ACC112 (cell line): ENCODE results near the gene PPFIBP1.
A peak's percentile ranks its signal among the peaks of the same experiment; 100 is the strongest.
"Not testable (repeated sequence)": the region's sequence is repeated elsewhere in the genome, so short reads cannot be mapped to it uniquely, and the experiment has no call there.

Source experiments
- H2AFZ ChIP-seq: fragments of 200-600 bp; sonication (generic); one replicate; pipeline ENCODE4 v1.6.0; 2017; ENCODE audit warnings: antibody characterized with exemption, low read length; ENCODE audit not compliant: unreplicated experiment
- H3K27ac ChIP-seq: fragments of 200-600 bp; sonication (generic); 2 replicates; pipeline ENCODE4 v1.5.1; 2014; ENCODE audit warnings: low read depth, mild to moderate bottlenecking, antibody characterized with exemption, low read length, moderate library complexity
- H3K27me3 ChIP-seq: fragments of 200-600 bp; sonication (generic); 2 replicates; pipeline ENCODE4 v1.6.1; 2014; ENCODE audit warnings: mild to moderate bottlenecking, antibody characterized with exemption, low read length, moderate library complexity, mixed read lengths; ENCODE audit not compliant: insufficient read depth
- H3K36me3 ChIP-seq: fragments of 200-600 bp; sonication (generic); 2 replicates; pipeline ENCODE4 v1.6.1; 2016; ENCODE audit warnings: mild to moderate bottlenecking, antibody characterized with exemption, low read length, moderate library complexity, mixed read lengths; ENCODE audit not compliant: insufficient read depth
- H3K4me1 ChIP-seq: fragments of 200-600 bp; sonication (generic); one replicate; pipeline ENCODE4 v1.6.1; 2016; ENCODE audit warnings: low read length, mixed read lengths; ENCODE audit not compliant: insufficient read depth, unreplicated experiment, control insufficient read depth
- H3K4me3 ChIP-seq: fragments of 200-600 bp; sonication (generic); 2 replicates; pipeline ENCODE4 v1.5.1; 2014; ENCODE audit warnings: mild to moderate bottlenecking, low read depth, low read length
- H3K79me2 ChIP-seq: fragments of 200-600 bp; sonication (generic); one replicate; pipeline ENCODE4 v1.6.0; 2016; ENCODE audit warnings: low read length; ENCODE audit not compliant: control insufficient read depth, unreplicated experiment, insufficient read depth

PPFIBP1 gene

DNA sequence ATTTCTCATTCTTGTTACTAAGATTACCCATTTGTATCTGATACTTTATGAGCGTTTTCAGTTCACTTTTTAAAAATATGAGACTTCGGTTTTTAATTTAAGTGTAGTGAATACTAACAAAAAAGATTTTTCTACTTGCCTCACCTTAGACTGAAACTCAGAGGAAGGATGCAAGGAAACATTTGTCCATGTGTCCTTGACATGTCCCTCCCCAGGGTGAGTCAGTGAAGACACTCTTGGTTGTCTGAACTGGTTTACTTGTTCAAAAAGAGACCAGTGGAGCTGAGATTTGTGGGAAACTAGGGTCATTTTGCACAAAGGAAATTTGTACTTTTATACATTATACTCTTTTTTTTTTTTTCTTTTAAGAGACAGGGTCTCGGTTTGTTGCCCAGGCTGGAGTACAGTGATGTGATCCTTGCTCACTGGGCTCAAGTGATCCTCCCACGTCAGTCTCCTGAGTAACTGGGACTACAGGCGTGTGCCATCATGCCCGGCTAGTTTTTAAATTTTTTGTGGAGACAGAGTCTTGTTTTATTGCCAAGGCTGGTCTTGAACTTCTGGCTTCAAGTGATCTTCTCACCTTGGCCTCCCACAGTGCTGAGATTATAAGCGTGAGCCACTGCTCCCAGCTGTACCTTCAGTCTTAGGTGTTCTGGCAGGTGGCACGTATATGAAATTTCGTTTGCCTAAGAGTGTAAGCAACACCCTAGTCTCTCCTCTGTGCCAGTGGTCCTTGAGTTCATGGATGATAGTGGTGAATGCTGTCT lies 56.7 kb downstream of the PPFIBP1 start:
- H3K4me3 ChIP-seq: no peak overlapping the region
- H3K79me2 ChIP-seq: peaks cover 70% of the 10 kb centered on the region
- peaks cover 46% of the 10 kb centered on the region for H3K4me1 ChIP-seq
- H3K27ac ChIP-seq: no peak overlapping the region
- H3K36me3 ChIP-seq: peaks cover 19% of the 10 kb centered on the region; the same call in 1 of the 2 replicates
- H2AFZ ChIP-seq: no peak overlapping the region
- H3K27me3 ChIP-seq: no peaks in the 10 kb centered on the region

DNA sequence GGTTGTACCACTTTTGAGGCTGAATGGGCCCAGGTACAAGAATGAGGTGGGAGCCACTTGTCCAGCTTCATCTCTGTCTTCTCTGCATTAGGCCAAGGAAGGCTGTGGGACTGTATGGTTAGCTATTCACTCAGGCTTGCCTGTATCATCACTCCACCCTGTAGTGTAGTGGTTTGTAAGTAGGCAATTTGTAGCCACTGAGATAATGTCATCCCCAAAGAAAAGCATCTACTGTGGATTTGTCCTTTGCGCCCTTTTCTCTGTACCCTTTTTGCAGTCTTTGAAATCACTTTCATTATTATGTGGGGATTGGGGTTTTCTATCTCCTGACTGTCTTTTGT lies 57.3 kb downstream of the PPFIBP1 start:
- peaks cover 40% of the 10 kb centered on the region for H3K4me1 ChIP-seq
- not testable (repeated sequence) for H3K27ac ChIP-seq, H2AFZ ChIP-seq, H3K27me3 ChIP-seq, H3K4me3 ChIP-seq
- peaks cover 70% of the 10 kb centered on the region for H3K79me2 ChIP-seq
- H3K36me3 ChIP-seq: peaks cover 19% of the 10 kb centered on the region; the same call in 1 of the 2 replicates

DNA sequence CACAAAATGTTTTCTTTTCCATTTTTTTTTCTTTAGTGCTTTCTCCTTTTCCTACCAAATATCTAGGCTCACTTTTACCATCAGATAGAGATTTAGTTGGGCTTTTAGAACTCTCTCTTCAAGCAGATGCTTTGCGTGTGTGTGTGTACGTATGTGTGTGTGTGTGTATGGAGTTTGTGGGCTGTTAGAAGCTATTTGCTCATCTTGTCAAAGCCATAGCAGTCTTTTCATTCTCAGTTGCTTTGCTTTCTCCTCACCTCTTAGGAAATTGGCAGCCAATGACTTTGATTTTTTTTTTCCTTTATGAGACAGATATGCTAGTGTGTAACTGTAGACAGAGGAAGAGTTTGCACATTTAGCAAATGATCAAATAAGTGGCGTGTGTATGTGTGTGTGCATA lies 57.8 kb downstream of the PPFIBP1 start:
- peaks cover 67% of the 10 kb centered on the region for H3K79me2 ChIP-seq
- not testable (repeated sequence) for H3K27ac ChIP-seq, H3K27me3 ChIP-seq, H2AFZ ChIP-seq, H3K4me3 ChIP-seq
- peaks cover 19% of the 10 kb centered on the region; the same call in 1 of the 2 replicates for H3K36me3 ChIP-seq
- peaks cover 35% of the 10 kb centered on the region for H3K4me1 ChIP-seq

DNA sequence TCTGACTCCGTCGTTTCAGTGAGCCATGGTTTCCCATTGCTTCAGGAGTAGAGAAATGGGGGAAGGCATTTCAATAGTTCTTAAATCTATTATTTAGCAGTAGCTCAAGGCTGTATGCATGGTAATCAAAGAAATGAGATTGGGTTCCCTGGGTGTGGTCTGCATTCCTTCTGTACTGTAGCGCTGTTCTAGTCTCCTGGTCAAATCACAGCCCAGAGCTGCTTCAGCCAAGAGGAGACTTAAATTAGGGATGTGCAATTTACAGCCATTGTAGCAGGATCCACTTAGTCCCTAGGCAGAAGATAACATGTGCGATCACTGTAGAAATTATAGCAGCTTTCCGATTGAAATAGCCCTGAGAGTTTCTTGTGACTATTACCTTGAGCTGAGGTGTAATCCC lies 58.4 kb downstream of the PPFIBP1 start:
- Histone ChIP-seq H3K79me2 (peaks cover 63% of the 10 kb centered on the region), H3K36me3 (peaks cover 19% of the 10 kb centered on the region; the same call in 1 of the 2 replicates), H3K4me1 (peaks cover 29% of the 10 kb centered on the region)

DNA sequence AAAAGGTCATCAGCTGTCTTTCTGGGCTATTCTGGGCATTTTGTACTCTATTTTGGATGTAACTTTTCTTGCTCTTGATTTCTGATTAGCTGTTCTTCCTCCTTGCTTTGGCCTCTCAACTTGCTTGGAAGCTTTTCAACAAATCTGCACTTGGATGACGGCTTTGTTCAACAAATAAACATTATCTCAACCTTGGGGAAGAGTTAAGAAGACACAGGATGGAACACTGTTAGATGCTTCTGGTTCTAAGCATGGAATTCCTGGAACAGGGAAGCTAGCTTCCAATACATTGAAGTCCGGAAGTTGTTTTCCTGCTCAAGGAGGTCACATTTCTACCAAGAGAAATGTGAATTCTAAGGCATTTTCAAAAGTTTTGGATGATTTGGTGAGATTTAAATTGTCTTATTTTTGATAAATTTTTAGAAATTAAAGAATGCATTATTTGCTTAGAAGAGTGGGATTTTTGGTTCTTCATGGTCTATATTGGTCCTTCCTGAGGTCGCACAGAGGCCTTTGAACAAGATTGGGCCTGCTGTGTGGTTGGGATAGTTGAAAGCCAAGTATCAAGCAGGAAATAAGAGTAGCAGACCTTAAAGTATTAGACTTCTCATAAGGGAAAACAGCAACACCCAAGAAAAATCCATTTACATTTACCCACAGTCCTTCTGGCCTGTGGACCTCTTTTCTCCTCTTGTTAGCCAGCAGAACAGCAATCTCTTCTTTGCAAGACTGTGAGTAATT lies 59.2 kb downstream of the PPFIBP1 start:
- peaks cover 62% of the 10 kb centered on the region for H3K79me2 ChIP-seq
- H3K4me1 ChIP-seq: peaks cover 28% of the 10 kb centered on the region
- H3K27me3 ChIP-seq: no peaks in the 10 kb centered on the region
- peaks cover 19% of the 10 kb centered on the region; the same call in 1 of the 2 replicates for H3K36me3 ChIP-seq
- no peak overlapping the region; the same call in 1 of the 2 replicates for H3K4me3 ChIP-seq
- peak overlapping the region; percentile 40 for H3K27ac ChIP-seq
- H2AFZ ChIP-seq: no peak overlapping the region

More for the DNA sequence above, 58.4 kb downstream of the PPFIBP1 start:
- H3K27me3 ChIP-seq, H2AFZ ChIP-seq, H3K4me3 ChIP-seq: not testable (repeated sequence)
- peak overlapping the region; percentile 40; the same call in 1 of the 2 replicates for H3K27ac ChIP-seq

DNA sequence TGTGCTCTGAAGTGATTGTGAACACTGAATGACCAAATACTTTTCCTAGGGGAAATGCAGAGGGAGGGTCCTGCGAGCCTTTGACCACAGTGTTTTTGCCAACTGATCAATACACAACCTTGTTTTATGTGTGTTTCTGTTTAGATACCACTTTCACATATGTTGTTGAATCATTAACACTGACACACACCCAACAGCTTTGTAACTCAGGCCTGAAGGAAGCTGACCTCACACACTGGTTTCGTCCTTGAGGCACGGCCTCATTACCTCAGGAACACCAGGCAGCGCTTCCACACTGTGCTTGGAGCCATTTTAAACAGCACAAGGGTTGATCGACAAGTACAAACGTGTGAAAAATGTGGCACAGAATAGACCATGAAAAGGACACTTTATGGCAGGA lies 60.0 kb downstream of the PPFIBP1 start:
- H2AFZ ChIP-seq: no peak overlapping the region
- peaks cover 34% of the 10 kb centered on the region for H3K4me1 ChIP-seq
- no peak overlapping the region for H3K27ac ChIP-seq
- H3K4me3 ChIP-seq: no peak overlapping the region
- H3K36me3 ChIP-seq: peaks cover 17% of the 10 kb centered on the region; the same call in 1 of the 2 replicates
- H3K27me3 ChIP-seq: no peaks in the 10 kb centered on the region
- H3K79me2 ChIP-seq: peaks cover 69% of the 10 kb centered on the region

DNA sequence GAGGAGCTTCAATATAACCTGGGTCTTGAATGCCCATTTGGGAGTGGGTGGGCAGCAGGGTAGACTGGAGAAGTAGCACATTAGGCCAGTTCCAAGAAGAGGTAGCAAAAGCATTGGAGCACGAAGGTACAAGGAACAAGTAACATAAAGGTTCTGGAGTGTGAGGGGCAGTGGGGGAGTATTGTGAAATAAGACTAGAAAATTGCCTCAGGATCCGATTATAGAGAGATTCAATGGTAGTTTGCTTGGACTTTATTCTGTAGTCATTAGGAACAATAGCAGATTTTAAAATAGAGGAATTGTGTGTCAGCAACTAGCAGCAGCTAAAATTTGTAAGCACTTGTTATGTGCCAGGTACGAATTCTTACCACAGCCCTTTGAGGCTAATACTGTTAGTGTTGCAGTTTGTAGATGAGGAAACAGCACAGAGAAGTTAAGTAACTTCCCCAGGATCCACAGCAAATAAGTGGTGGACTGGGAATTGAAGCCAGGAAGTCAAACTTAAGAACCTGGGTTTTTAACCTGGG lies 61.8 kb downstream of the PPFIBP1 start:
- Histone ChIP-seq H3K36me3 (peaks cover 11% of the 10 kb centered on the region; the same call in 1 of the 2 replicates), H3K27me3 (no peaks in the 10 kb centered on the region), H3K79me2 (peaks cover 86% of the 10 kb centered on the region), H2AFZ (no peak overlapping the region), H3K4me1 (peaks cover 34% of the 10 kb centered on the region), H3K27ac (no peak overlapping the region), H3K4me3 (no peak overlapping the region)

DNA sequence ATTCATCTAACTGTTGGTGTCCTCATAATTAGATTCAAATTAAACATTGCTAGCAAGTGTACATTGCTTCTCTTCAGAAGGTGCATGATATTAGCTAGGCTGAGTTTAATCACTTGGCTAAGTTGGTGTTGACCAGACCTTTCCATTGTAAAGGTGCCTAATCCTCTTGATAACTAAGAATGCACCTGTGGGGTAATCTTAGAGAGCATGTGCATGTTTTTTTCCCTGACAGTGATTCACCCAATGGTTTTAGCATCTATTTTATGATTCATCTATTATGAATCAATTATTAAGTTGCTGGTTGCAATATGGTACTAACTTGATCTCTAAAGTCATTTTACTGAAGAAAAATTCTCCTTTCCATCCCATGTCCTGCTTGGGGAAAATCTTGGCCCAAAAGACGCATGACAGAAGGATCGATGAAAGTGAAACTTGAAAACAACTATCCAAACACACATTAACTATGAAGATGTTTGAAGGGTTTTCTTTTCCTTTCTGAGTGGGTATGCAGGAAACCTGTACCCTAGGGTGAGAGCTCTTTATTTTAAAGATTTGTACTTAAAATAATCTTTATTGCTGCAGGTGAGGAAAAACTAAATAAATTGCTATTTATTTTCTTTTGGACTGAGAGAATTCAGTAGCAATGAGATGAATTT lies 64.2 kb downstream of the PPFIBP1 start:
- H2AFZ ChIP-seq, H3K27me3 ChIP-seq: not testable (repeated sequence)
- peak overlapping the region; percentile 40; the same call in 1 of the 2 replicates for H3K4me3 ChIP-seq
- H3K79me2 ChIP-seq: peaks cover 76% of the 10 kb centered on the region
- H3K27ac ChIP-seq: peak overlapping the region; percentile 39; the same call in 1 of the 2 replicates
- H3K36me3 ChIP-seq: peaks cover 11% of the 10 kb centered on the region; the same call in 1 of the 2 replicates
- H3K4me1 ChIP-seq: peaks cover 30% of the 10 kb centered on the region

DNA sequence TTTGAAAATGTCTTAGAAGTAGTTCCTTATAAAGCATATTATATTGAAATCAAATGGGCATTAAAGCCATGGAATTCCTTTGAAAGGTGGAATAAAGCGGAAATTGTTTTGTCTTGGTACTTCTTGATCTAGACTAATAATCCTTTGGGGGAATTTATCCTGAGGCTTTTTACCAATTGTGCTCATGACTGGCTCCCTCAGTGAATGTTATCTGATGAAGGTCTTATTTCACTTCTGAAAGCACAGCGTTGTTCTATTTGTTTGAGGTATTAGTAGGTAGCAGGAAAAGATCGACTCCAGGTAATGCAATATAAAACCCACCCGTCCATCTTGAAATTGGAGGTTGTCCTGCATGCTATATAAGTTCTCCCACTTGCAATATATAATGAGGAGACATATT lies 64.8 kb downstream of the PPFIBP1 start:
- Histone ChIP-seq H3K27ac (no peak overlapping the region), H3K27me3 (no peaks in the 10 kb centered on the region), H3K4me3 (0 out of 2 replicates have a peak overlapping the region, but pooled peaks have one; percentile 40)

DNA sequence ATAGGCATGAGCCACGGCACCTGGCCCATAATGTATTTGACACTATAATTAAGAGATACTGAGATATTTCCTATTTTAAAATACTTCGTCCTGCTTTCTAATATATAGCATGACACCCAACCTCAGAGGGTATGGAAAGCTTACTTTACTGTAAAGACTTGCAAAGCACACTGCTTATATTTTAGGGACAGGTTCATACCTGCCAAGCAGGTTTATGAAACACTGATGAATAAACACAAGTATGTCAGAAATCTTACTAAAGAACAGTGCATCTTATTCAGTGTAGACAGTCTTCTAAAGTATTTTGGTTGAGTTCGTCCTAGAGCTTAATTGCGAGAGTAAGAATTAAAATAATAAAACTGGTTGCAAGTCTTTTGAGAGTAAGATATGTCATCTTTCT lies 65.4 kb downstream of the PPFIBP1 start:
- no peak overlapping the region for H3K4me3 ChIP-seq
- H3K27ac ChIP-seq: no peak overlapping the region

More for the DNA sequence above, 64.8 kb downstream of the PPFIBP1 start:
- Histone ChIP-seq H3K36me3 (peaks cover 10% of the 10 kb centered on the region; the same call in 1 of the 2 replicates), H3K4me1 (peaks cover 31% of the 10 kb centered on the region), H3K79me2 (peaks cover 76% of the 10 kb centered on the region), H2AFZ (no peak overlapping the region)

More for the DNA sequence above, 65.4 kb downstream of the PPFIBP1 start:
- peaks cover 71% of the 10 kb centered on the region for H3K79me2 ChIP-seq
- H3K36me3 ChIP-seq: peaks cover 5% of the 10 kb centered on the region; the same call in 1 of the 2 replicates
- no peaks in the 10 kb centered on the region for H3K27me3 ChIP-seq
- H2AFZ ChIP-seq: no peak overlapping the region
- H3K4me1 ChIP-seq: peaks cover 31% of the 10 kb centered on the region
